Activated gamma-delta T cell treated with Interleukin-2 at 50 U/mL for 16 hours (primary cell): ENCODE data around the gene SPAG5.

ENCODE experiments used
- DNase-seq: peaks from one replicate; pipeline ENCODE4 v3.0.0-alpha.2; 2020

The SPAG5 gene, protein sequence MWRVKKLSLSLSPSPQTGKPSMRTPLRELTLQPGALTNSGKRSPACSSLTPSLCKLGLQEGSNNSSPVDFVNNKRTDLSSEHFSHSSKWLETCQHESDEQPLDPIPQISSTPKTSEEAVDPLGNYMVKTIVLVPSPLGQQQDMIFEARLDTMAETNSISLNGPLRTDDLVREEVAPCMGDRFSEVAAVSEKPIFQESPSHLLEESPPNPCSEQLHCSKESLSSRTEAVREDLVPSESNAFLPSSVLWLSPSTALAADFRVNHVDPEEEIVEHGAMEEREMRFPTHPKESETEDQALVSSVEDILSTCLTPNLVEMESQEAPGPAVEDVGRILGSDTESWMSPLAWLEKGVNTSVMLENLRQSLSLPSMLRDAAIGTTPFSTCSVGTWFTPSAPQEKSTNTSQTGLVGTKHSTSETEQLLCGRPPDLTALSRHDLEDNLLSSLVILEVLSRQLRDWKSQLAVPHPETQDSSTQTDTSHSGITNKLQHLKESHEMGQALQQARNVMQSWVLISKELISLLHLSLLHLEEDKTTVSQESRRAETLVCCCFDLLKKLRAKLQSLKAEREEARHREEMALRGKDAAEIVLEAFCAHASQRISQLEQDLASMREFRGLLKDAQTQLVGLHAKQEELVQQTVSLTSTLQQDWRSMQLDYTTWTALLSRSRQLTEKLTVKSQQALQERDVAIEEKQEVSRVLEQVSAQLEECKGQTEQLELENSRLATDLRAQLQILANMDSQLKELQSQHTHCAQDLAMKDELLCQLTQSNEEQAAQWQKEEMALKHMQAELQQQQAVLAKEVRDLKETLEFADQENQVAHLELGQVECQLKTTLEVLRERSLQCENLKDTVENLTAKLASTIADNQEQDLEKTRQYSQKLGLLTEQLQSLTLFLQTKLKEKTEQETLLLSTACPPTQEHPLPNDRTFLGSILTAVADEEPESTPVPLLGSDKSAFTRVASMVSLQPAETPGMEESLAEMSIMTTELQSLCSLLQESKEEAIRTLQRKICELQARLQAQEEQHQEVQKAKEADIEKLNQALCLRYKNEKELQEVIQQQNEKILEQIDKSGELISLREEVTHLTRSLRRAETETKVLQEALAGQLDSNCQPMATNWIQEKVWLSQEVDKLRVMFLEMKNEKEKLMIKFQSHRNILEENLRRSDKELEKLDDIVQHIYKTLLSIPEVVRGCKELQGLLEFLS

GRCh38 chr17:28598799-28599310 is at the start of gene SPAG5:
TSS of gene SPAG5 (minus strand) at chr17:28599025. CDS start at chr17:28598946, 79 bp downstream.
- peak; percentile 94 for DNase-seq

DNA sequence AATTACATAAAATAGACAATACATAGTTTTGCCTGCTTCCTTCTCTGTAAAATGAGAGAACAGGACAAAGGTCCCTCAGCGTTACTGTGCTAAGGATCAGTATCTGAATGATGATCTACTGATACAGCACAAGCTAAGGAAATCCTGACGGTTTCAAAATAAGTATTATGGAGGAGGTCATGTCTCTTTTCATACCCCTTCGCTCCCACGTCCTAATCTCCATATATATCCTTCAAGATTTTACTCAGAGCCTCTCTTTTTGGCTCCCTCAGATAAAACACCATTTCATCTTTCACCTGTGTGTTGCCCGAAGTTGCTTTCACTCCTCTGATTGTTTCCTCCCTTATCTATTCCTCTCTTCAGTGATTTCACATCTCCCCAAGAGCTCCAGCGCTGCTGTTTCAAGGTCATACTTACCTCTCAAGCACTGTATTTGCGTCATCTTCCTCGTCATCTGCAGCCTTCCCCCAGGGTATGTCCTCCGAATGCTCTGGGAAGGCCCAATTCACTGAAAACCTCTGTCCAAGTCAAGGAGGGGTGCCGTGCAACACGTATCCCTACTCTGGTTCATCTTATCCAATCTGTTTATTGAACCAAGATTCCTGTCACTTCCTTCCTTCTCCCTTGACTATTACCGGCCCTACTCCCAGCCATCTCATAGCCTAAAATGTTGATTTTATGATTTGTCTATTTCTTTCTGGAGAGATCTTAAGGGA is 47.4 kb upstream of the SPAG5 start:
- no peak for DNase-seq

- DNase-seq, result no peak
Observed at GRCh38 chr17:28645576-28645939, 46.7 kb upstream of the SPAG5 start.

DNA sequence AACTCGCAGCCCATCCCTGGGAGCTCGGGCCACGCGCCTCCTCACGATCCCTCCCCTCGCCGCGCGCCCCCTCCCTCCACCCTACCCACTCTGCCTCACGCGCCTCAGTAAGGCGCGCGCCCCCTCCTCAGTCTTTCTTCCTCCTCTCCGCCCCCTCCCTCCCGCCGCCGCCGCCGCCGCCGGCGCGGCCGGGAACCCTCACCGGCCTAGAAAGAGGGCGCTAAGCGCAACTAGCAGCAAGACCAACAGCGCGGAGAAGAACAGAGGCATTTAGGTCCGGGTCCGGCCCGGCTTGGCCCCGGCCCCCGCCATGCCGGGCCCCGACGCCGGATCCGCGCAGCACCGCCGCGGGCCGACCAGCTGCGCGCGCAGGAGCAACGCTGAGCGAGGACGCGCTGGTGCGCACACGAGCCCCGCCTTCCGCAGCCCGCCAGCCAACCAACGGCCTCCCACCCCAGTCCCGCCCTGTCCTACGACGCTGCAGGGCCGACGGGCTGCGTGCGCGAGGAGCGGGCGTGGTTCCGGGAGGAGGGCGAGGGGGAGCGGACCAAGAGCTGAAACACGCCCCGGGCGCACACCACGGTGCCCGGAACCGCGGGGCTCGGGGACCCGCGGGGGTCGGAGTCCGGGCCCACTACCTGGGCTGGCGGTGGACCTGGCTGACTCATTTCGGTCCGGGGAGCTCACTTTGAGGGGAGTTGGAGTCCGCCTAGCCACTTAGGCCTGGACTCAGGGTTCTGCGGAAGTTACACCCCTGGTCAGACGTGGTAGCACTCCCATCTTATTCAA is 46.2 kb upstream of the SPAG5 start, which contains the start of gene BLTP2:
Gene BLTP2, minus strand, starts transcription at position 372 of the 789 bp plus-strand sequence. Its CDS starts 102 bp downstream, at position 270.
- DNase-seq, result peak; percentile 95

DNA sequence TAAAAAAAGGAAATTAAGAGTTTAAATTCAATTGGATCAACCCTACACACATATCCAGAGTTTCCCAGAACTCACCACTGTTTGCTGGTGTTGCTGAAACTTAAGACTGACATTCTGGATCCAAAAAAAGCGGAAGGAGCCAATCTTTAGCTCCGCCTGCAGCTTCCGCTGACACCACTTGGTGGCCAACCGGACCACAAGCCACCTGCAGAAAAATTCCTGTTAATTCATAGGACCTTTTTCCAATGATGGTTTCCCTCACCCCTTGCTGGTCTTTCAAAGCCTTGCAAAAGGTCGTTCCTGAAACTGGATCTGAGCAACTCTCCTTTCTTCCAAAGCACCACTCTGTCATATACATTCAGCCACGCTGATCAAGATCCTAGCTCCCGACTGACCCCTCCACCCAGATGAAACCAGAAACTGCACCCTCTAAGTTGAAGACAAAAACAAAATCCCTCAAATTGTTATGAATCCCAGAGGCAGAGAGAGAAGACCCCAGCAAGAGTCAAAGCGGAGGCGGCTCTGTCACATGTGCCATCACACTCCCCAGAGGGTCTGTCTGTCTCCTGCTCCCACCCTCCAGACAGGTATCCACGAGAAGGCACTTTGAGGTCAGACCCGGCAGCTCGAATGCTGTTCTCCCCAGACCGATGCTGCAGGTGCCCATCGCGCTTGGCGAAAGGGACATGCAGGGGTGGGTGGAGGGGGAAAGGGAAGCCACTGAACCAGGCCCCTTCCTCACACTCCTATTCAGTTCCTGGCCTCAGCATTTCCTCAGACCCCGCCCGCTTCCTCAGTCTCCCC is 45.4 kb upstream of the SPAG5 start:
- DNase-seq, result no peak

- DNase-seq, result no peak
Observed at GRCh38 chr17:28641579-28641978, 42.8 kb upstream of the SPAG5 start.

- DNase-seq, result no peak
Observed at GRCh38 chr17:28635506-28635905, 36.7 kb upstream of the SPAG5 start.

GRCh38 chr17:28634206-28634865 is 35.5 kb upstream of the SPAG5 start:
- DNase-seq, result no peak

DNA sequence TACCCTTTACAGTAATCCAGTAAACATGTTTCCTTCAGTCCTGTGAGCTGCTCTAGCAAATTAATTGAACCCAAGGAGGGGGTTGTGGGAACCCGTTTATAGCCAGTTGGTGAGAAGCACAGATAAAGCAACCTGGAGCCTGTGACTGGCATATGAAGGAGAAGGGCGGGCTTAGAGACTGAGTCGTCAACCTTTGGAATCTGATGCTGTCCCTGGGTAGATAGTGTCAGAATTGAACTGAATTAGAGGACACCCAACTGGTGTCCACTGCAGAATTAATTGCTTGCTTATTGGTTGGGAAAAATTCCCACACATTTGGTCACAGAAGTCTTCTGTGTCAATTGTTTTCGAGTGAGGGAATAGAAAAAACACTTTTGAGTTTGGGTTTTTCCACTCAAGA is 28.0 kb upstream of the SPAG5 start:
- DNase-seq, result no peak

DNA sequence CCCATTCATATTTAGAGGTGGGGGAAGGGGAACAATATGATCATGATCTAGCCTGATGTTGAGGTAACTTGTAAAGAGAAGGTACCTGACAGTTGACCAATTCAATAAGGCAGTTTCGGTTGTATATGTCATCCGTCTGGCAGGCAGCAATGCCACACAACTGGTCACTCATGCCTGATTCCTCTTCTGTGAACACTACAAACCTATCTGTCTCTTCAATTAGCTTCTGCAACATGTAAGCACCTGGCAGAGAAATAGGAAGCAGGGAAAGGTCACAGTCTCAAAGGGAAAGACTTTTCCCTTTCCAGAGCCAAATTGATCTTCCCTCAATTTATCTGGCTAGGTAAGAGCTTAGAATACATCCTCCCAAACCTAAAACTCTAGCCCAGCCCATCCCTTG is 25.3 kb upstream of the SPAG5 start:
- no peak for DNase-seq

DNA sequence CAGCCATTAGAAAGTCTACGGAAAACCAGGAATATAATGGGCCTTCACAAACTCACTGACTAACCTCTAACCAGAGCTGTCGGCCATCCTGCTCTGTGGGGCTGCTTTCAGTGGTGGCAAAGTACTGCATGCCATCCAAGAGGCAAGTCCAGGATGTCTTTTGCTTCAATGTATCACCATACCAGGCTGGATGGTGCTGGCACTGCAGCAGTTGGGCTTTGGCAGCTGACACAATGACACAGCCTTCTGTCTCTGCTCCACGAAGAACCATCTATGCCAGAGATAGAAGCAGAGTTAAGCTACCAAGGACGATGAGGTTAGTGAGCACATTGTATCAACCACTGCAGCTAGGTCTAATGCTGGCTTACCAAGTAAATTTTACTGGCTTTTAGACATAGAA is 24.9 kb upstream of the SPAG5 start:
- no peak for DNase-seq

- DNase-seq, result no peak
Observed at GRCh38 chr17:28622186-28622585, 23.4 kb upstream of the SPAG5 start.

DNA sequence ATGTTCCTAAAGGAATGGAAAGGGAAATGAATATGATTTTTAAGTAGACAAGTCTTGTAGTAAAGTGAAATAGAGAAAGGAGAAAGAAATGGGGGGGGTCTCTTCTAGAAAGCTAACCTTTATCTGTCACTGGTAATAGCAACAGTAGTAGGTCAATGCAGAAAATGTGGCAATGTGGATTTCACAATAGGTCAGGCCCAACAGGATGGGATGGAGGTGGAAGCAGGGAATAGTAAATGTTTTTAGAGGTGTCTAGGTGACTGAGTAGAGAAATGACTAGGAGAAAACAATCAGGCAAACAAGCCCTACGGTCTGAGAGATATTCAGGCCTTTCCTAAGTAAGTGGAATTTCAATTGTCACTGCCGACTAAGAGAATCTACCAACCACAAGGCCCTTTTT is 21.2 kb upstream of the SPAG5 start:
- DNase-seq, result no peak

- DNase-seq, result no peak
Observed at GRCh38 chr17:28618464-28618863, 19.6 kb upstream of the SPAG5 start.

DNA sequence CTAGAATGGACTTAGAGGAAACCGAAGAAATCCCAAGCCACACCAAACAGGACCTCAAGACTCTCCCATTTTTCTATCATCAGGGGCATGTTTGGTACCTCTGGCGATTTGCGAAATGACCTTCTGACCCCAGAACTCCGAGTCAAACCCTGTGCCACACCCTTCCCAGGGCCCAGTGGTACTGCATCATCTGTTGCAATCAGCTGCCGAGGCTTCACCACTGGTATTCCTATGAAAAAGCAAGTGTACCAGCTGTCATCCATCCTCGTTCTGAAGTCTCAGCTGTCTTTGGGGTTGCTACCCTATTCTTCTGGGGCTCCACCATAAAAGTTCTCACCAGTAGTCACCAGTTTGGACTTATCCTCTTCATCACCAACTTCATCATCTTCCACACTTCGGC is 17.5 kb upstream of the SPAG5 start:
- DNase-seq, result no peak

GRCh38 chr17:28615260-28615940 is 16.6 kb upstream of the SPAG5 start:
- DNase-seq, result no peak

DNA sequence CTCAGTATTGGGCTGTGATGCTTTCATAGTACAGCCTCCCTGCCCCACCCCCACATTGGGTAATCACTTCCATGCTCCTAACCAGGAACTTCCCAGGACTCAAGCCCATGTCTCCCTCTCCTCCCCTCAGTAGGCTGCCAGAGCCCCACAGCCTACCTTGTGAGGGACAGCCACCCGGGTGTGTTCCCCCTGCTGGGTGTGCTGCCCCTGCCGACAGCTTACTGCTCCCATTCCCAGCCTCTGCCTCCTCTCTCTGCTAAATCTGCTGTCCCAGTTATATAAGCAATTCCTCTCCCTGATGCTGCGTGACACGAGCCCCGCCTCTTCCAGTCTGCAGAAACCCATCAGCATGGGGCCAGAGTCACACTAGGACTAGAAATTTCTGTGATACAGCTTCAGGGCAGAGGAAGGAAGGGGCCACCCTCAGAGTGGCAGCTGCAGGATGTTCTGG is 15.1 kb upstream of the SPAG5 start, which contains the start of gene RSKR:
Gene RSKR, minus strand, starts transcription at position 255 of the 451 bp plus-strand sequence. Its CDS starts 24 bp downstream, at position 231.
- no peak for DNase-seq

GRCh38 chr17:28612936-28613872 is 14.4 kb upstream of the SPAG5 start:
- DNase-seq, result peak; percentile 35
